Measurements from ENCODE around the gene FBXL4.

The FBXL4 gene

GRCh38 chr6:98887650-98888049 lies 60.1 kb downstream of the FBXL4 start:
- ATAC-seq = no peak
- no peak for TF ChIP-seq TSHZ2 (CRISPR knock-in tag; IDR thresholded peaks at IDR 0.05)
- TF ChIP-seq ZFP30 (CRISPR knock-in tag; IDR thresholded peaks at IDR 0.05) = no peak
- no peak for TF ChIP-seq ZNF8 (CRISPR knock-in tag; IDR thresholded peaks at IDR 0.05)
- TF ChIP-seq BACH2 (CRISPR knock-in tag; IDR thresholded peaks at IDR 0.05; ENCODE audit: borderline replicate concordance) = no peak
- no peak for TF ChIP-seq GLIS3 (CRISPR knock-in tag; IDR thresholded peaks at IDR 0.05)
- no peak for TF ChIP-seq CSDC2 (CRISPR knock-in tag; IDR thresholded peaks at IDR 0.05)
- no peak for TF ChIP-seq SNAI2 (CRISPR knock-in tag; IDR thresholded peaks at IDR 0.05)
- no peak for TF ChIP-seq CSRNP3 (CRISPR knock-in tag; IDR thresholded peaks at IDR 0.05)
- no peak for TF ChIP-seq ZC3H10 (CRISPR knock-in tag; IDR thresholded peaks at IDR 0.05)

DNA sequence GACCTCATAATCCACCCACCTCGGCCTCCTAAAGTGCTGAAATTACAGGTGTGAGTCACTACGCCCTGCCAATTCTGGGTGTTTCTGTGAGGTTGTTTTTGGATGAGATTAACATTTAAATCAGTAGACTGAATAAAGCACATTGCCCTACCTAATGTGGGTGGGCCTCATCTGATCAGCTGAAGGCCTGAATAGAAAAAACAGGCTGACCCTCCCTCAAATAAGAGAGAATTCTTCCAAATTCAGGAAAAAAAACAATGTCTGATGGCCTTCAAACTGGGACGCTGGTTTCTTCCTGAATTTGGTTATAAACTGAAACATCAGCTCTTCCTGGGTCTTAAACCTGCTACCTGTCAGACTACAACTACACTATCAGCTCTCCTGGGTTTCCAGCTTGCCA lies 62.4 kb downstream of the FBXL4 start:
- TF ChIP-seq ZC3H10 (CRISPR knock-in tag; IDR thresholded peaks at IDR 0.05) (no peak), ZNF70 (CRISPR knock-in tag; IDR thresholded peaks at IDR 0.05) (no peak), ESRRG (CRISPR knock-in tag; IDR thresholded peaks at IDR 0.05) (no peak), PATZ1 (CRISPR knock-in tag; IDR thresholded peaks at IDR 0.05; ENCODE audit: borderline replicate concordance) (no peak), TSHZ2 (CRISPR knock-in tag; IDR thresholded peaks at IDR 0.05) (no peak), GLIS3 (CRISPR knock-in tag; IDR thresholded peaks at IDR 0.05) (no peak), ZNF8 (CRISPR knock-in tag; IDR thresholded peaks at IDR 0.05) (no peak), ARNTL (CRISPR knock-in tag; IDR thresholded peaks at IDR 0.05; ENCODE audit: borderline replicate concordance, low read depth) (no peak), CSRNP3 (CRISPR knock-in tag; IDR thresholded peaks at IDR 0.05) (no peak)
- ATAC-seq = no peak

- TF ChIP-seq BACH2 (CRISPR knock-in tag; IDR thresholded peaks at IDR 0.05; ENCODE audit: borderline replicate concordance) (no peak), ESRRG (CRISPR knock-in tag; IDR thresholded peaks at IDR 0.05) (no peak), ZNF565 (CRISPR knock-in tag; conservative IDR thresholded peaks at IDR 0.05; ENCODE audit: low read depth) (no peak), CREB5 (CRISPR knock-in tag; IDR thresholded peaks at IDR 0.05; ENCODE audit: low read depth) (no peak), ZFP30 (CRISPR knock-in tag; IDR thresholded peaks at IDR 0.05) (no peak), ARNTL (CRISPR knock-in tag; IDR thresholded peaks at IDR 0.05; ENCODE audit: borderline replicate concordance, low read depth) (no peak), TCF4 (CRISPR knock-in tag; IDR thresholded peaks at IDR 0.05; ENCODE audit: borderline replicate concordance) (no peak), POU6F1 (CRISPR knock-in tag; IDR thresholded peaks at IDR 0.05; ENCODE audit: borderline replicate concordance, low read depth) (no peak), RARB (CRISPR knock-in tag; IDR thresholded peaks at IDR 0.05) (no peak)
- no peak for ATAC-seq
These were observed 67.3 kb downstream of the FBXL4 start for GRCh38 chr6:98880486-98880885.
